PC-3 (cell line): ENCODE data around the gene MATCAP1. TPM values are rescaled to one million over a fixed set of nuclear protein-coding genes. Genes with fewer than 3 reads are reported as not detected.

ENCODE experiments used
- ATAC-seq: fragments of 200-7000 bp; cut with Tn5 transposase; 2 replicates; pipeline ENCODE4 v1.9.1; 2020; ENCODE audit warnings: mild to moderate bottlenecking, moderate library complexity
- BruUV-seq: library from RNA; stranded (reverse); fragments of 400-500 nt; replicated peaks from 2 replicates; lab custom pipeline; 2021; lab: Mats Ljungman, UMichigan
- CTCF ChIA-PET: fragments of 300-600 bp; sonication (Branson Sonifier 250); formaldehyde crosslinking; loops from one replicate; lab custom pipeline; 2022; ENCODE audit warnings: antibody characterized with exemption; lab: Charles Lee
- POLR2A ChIA-PET: fragments of 300-600 bp; sonication (Branson Sonifier 250); formaldehyde crosslinking; loops from one replicate; lab custom pipeline; 2022; ENCODE audit warnings: antibody characterized with exemption; ENCODE audit not compliant: unreplicated experiment; lab: Charles Lee
- DNase-seq: peaks from one replicate; pipeline ENCODE4 v3.0.0-alpha.2; 2015
- H2AFZ ChIP-seq: fragments of 300-600 bp; sonication (generic); 2 replicates; pipeline ENCODE4 v1.6.0; 2016; ENCODE audit warnings: antibody characterized with exemption, low read length
- H3F3A ChIP-seq: fragments of 300-600 bp; sonication (generic); one replicate; pipeline ENCODE4 v1.6.0; 2017; ENCODE audit warnings: antibody characterized with exemption, low read length, control low read depth, mild to moderate bottlenecking; ENCODE audit not compliant: unreplicated experiment
- H3K27ac ChIP-seq: fragments of 300-600 bp; sonication (generic); 2 replicates; pipeline ENCODE4 v1.5.1; 2016; ENCODE audit warnings: mild to moderate bottlenecking, low read length
- H3K27me3 ChIP-seq: fragments of 300-600 bp; sonication (generic); 2 replicates; pipeline ENCODE4 v1.6.1; 2016; ENCODE audit warnings: low read length, mixed read lengths
- H3K36me3 ChIP-seq: fragments of 300-600 bp; sonication (generic); 2 replicates; pipeline ENCODE4 v1.6.1; 2016; ENCODE audit warnings: low read depth, mixed run types, low read length, mixed read lengths
- H3K4me1 ChIP-seq: fragments of 300-600 bp; sonication (generic); 2 replicates; pipeline ENCODE4 v1.5.1; 2016; ENCODE audit warnings: low read length; ENCODE audit not compliant: insufficient read depth
- H3K4me2 ChIP-seq: fragments of 300-600 bp; sonication (generic); 2 replicates; pipeline ENCODE4 v1.6.0; 2016; ENCODE audit warnings: low read length
- H3K4me3 ChIP-seq: fragments of 300-600 bp; sonication (generic); 2 replicates; pipeline ENCODE4 v1.5.1; 2016; ENCODE audit warnings: mild to moderate bottlenecking, low read length, mixed read lengths
- H3K79me2 ChIP-seq: fragments of 300-600 bp; sonication (generic); 2 replicates; pipeline ENCODE4 v1.6.1; 2017; ENCODE audit warnings: low read length, mixed read lengths
- H3K9ac ChIP-seq: fragments of 300-600 bp; sonication (generic); 2 replicates; pipeline ENCODE4 v1.6.0; 2016; ENCODE audit warnings: mild to moderate bottlenecking, low read length
- H3K9me2 ChIP-seq: fragments of 300-600 bp; sonication (generic); replicated peaks from 2 replicates; pipeline ENCODE4 v1.6.1; 2016; ENCODE audit warnings: mixed run types, low read length, mixed read lengths
- H3K9me3 ChIP-seq: fragments of 300-600 bp; sonication (generic); 2 replicates; pipeline ENCODE4 v1.6.1; 2016; ENCODE audit warnings: low read length, mixed read lengths
- H4K20me1 ChIP-seq: fragments of 300-600 bp; sonication (generic); 2 replicates; pipeline ENCODE4 v1.6.1; 2016; ENCODE audit warnings: low read length, mixed read lengths
- EZH2 ChIP-seq: fragments of 300-600 bp; sonication (generic); IDR thresholded peaks from one replicate; pipeline ENCODE4 v1.6.1; 2017; ENCODE audit warnings: antibody characterized with exemption, mild to moderate bottlenecking, low read length; ENCODE audit not compliant: unreplicated experiment
- EZH2phosphoT487 ChIP-seq: fragments of 300-600 bp; sonication (generic); IDR thresholded peaks from 2 replicates; pipeline ENCODE4 v1.6.1; 2018; ENCODE audit warnings: mild to moderate bottlenecking, antibody characterized with exemption, low read length, borderline replicate concordance
- intact Hi-C: fragments of 100-400 bp; cut with micrococcal nuclease; formaldehyde crosslinking; loops from 2 replicates; pipeline ENCODE4 v1.9.0; 2023
- total RNA-seq: library from RNA; depleted of rRNA; stranded (reverse); fragments of >200 nt; gene quantifications from 2 replicates; pipeline ENCODE4 v1.2.3, GENCODE V29; 2014
- TF ChIP-seq, protein P1 (sequence below): fragments of 300-600 bp; sonication (generic); conservative IDR thresholded peaks from 2 replicates; pipeline ENCODE4 v1.5.1; 2017; ENCODE audit warnings: antibody characterized with exemption, low read depth, mild to moderate bottlenecking, low read length

Gene MATCAP1
- total RNA-seq, 1 experiment from 2014 or later = 29.6 TPM

DNA sequence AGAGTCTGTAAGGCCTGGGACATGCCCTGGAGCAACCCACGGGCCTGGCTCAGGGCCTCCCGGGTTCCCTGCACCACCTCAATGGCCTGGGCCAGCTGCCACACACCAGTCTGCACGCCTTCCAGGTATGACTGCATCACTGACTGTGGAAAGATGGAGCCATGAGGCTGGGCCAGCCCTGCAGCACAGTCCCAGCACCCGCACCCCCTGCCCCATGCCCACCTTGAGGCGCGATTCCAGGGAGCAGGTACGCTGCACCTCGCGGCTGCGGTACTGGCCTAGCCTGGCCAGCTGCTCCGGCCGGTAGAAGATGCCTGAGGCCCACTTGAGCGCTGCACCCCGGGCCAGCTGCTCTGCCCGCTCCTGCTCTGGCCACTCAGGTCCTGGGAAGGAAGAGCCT lies 5.0 kb upstream of the MATCAP1 start:
- DNase-seq (no peak), ATAC-seq (no peak)
- Histone ChIP-seq H3F3A (no peaks in the 10 kb centered on the region), H3K36me3 (peaks cover under 1% of the 10 kb centered on the region; the same call in 1 of the 2 replicates), H3K4me3 (no peak overlapping the region), H3K79me2 (peaks cover 18% of the 10 kb centered on the region), H3K27me3 (no peaks in the 10 kb centered on the region), H3K9me3 (no peaks in the 10 kb centered on the region), H3K27ac (no peak overlapping the region), H3K9me2 (no peaks in the 10 kb centered on the region), H3K4me1 (peaks cover 30% of the 10 kb centered on the region), H4K20me1 (no peaks in the 10 kb centered on the region; the same call in 1 of the 2 replicates), H3K4me2 (no peak overlapping the region), H3K9ac (no peak overlapping the region), H2AFZ (no peak overlapping the region)
- TF ChIP-seq EZH2phosphoT487 (no peak), EZH2 (no peak)
- TF ChIP-seq, protein P1, sequence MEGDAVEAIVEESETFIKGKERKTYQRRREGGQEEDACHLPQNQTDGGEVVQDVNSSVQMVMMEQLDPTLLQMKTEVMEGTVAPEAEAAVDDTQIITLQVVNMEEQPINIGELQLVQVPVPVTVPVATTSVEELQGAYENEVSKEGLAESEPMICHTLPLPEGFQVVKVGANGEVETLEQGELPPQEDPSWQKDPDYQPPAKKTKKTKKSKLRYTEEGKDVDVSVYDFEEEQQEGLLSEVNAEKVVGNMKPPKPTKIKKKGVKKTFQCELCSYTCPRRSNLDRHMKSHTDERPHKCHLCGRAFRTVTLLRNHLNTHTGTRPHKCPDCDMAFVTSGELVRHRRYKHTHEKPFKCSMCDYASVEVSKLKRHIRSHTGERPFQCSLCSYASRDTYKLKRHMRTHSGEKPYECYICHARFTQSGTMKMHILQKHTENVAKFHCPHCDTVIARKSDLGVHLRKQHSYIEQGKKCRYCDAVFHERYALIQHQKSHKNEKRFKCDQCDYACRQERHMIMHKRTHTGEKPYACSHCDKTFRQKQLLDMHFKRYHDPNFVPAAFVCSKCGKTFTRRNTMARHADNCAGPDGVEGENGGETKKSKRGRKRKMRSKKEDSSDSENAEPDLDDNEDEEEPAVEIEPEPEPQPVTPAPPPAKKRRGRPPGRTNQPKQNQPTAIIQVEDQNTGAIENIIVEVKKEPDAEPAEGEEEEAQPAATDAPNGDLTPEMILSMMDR = no peak
- POLR2A ChIA-PET = no interaction called here
- intact Hi-C loops = no loop called here
- BruUV-seq = no TSS peak
- CTCF ChIA-PET = no interaction called here

DNA sequence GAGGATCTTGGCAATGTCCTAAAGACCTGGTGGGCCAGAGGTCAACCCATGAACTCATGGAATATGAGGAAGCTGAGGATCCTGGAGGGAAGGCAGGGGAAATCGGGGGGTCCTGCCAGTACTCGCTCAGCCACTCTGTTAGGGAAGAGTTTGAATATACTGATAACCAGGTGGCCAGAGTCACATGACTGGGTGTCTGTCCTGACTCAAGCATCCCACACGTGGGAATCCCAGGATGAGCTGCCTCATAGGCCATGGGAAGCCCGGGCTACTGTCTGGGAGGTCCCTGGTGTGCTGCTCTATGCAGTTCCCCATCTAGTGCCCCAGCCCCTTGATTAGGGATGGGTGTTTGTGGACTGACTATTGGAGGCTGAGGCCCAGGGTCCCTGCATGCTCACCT lies 4.6 kb upstream of the MATCAP1 start:
- Histone ChIP-seq H3K9ac (no peak overlapping the region), H4K20me1 (no peaks in the 10 kb centered on the region; the same call in 1 of the 2 replicates), H3K9me3 (no peaks in the 10 kb centered on the region), H3K4me2 (no peak overlapping the region), H3F3A (no peaks in the 10 kb centered on the region), H3K9me2 (no peaks in the 10 kb centered on the region), H3K4me3 (no peak overlapping the region), H3K36me3 (no peaks in the 10 kb centered on the region), H3K27me3 (no peaks in the 10 kb centered on the region), H3K79me2 (peaks cover 14% of the 10 kb centered on the region), H2AFZ (no peak overlapping the region), H3K4me1 (peaks cover 26% of the 10 kb centered on the region), H3K27ac (no peak overlapping the region)
- no TSS peak for BruUV-seq
- TF ChIP-seq EZH2 = no peak
- TF ChIP-seq EZH2phosphoT487 = no peak
- TF ChIP-seq, protein P1 = no peak
- ChIA-PET POLR2A (no interaction called here), CTCF (no interaction called here)
- no peak for DNase-seq
- intact Hi-C loops = no loop called here
- no peak for ATAC-seq

DNA sequence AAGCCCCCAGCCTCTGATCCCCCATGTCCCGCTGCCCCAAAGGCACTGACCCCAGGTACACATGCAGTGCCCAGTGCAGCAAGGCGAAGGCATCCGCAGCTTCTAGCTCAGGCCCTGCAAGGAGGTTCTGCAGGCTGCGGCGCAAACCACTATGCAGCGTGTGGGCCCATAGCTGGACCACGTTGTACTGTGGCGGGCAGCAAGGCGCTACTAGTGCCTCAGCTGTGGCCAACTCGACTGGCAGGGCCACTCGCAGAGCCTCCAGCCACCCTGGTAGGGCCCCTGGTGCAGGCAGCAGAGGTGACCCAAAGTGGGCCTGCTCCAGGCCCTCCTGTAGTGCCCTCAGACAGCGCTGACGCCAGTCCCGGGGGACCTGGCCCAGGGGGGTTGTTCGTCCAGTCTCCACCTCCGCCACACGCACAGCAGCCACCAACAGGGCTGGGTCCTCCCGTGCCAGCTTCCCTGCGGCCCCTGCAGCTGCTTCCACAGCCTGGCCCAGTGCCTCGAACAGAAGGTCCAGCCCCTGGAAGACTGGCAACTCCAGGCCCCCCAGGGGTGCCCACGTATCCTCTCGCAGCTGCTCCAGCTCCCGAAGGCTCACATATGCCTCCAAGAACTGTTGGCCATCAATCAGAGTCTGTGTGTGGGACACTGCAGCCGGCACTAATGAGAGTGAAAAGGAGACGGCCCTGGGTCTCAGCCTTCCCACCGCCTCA lies 3.6 kb upstream of the MATCAP1 start:
- no peaks in the 10 kb centered on the region for H4K20me1 ChIP-seq
- ChIA-PET POLR2A (no interaction called here), CTCF (no interaction called here)
- intact Hi-C loops = no loop called here
- H3K9ac ChIP-seq = no peak overlapping the region
- H3K9me3 ChIP-seq = no peaks in the 10 kb centered on the region
- H3K4me3 ChIP-seq = no peak overlapping the region
- ATAC-seq (no peak), DNase-seq (no peak)
- H3K36me3 ChIP-seq = no peaks in the 10 kb centered on the region
- H3K27me3 ChIP-seq = no peaks in the 10 kb centered on the region
- no peak overlapping the region for H3K27ac ChIP-seq
- no peak for TF ChIP-seq EZH2
- H2AFZ ChIP-seq = no peak overlapping the region
- peaks cover 14% of the 10 kb centered on the region for H3K79me2 ChIP-seq
- no TSS peak for BruUV-seq
- no peaks in the 10 kb centered on the region for H3K9me2 ChIP-seq
- no peak overlapping the region for H3K4me2 ChIP-seq
- H3F3A ChIP-seq = no peaks in the 10 kb centered on the region
- peaks cover 29% of the 10 kb centered on the region for H3K4me1 ChIP-seq
